ENCODE data around the gene TTLL10.

The TTLL10 gene

DNA sequence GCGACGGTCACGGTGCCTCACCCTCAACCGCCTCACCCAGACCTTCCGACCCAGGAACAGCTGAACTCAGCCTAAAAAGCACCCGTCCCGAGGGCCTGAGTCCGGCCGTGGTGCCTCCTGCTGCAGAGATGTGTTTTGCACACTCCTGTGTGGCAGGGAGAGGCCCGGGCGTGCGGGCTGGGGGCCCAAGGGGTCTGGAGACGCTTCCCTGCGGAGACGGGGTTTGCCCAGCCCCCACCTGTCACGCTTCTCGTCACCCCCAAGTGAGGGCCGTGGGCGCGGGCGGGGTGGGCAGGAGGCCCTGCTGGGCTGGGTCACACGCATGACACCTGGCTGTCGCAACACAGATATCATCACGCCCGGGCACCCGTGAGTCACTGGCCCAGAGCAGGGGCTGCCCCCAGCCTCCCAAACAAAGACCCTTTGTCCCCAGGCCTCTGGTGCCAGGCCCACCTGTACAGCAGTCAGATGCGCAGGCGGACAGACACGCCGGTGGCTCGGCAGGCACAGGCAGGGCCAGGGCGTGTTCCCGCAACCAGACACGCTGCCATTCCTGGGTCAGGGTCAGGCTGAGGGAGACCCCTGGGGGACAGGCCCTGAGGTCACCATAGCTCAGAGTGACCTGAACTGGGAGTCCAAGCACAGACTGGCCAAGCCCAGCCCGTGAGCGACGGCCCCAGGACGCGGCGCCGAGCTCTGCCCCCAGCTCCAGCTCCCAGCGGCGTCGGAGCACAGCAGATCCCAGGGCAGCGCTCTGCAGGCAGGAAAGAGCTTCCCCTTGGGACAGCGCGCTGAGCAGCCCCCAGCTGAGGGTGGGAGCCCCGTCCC, 64.4 kb downstream of the TTLL10 start:
- no peak for DNase-seq

DNA sequence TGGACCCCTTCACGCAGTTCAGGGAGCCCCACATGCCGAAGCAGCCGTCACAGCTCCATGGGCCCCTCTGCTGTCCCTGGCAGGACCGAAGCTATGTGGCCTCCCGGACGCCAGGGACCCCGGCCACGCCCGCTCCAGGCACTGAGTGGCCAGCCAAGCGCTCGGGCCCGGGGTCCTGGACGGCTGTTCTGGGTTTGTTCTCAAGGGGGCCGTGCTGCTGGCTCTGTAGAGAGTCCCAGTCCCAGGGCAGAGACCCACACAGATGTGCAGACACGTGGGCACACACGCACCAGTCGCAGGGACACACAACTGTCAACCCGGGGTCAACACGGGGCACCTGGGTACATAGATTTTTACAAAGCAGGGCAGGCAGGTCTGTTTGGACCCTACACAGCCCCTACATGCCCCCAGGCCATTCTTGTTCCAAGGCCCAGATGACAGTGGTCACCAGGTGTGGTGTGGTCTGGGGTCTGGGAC, 65.1 kb downstream of the TTLL10 start:
- DNase-seq, result no peak

DNA sequence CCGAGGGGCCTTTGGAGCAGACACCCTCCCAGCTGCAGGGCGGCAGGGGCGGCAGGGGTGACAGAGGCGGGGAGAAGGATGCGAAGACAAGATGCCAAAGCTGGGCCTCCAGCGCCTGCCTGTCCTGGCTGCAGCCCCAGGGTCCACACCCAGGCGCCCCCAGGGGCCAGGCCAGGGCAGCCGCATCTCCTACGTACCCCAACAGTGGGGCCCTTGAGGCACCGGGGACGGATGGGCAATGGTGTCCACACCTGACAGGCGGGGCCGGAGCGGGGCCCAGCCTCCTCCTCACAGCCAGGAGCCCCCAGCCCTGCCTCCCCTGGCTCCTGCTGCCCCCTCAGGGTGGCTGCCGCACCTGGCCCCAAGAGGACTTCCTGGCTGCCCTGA, 65.5 kb downstream of the TTLL10 start:
- DNase-seq, result no peak

DNA sequence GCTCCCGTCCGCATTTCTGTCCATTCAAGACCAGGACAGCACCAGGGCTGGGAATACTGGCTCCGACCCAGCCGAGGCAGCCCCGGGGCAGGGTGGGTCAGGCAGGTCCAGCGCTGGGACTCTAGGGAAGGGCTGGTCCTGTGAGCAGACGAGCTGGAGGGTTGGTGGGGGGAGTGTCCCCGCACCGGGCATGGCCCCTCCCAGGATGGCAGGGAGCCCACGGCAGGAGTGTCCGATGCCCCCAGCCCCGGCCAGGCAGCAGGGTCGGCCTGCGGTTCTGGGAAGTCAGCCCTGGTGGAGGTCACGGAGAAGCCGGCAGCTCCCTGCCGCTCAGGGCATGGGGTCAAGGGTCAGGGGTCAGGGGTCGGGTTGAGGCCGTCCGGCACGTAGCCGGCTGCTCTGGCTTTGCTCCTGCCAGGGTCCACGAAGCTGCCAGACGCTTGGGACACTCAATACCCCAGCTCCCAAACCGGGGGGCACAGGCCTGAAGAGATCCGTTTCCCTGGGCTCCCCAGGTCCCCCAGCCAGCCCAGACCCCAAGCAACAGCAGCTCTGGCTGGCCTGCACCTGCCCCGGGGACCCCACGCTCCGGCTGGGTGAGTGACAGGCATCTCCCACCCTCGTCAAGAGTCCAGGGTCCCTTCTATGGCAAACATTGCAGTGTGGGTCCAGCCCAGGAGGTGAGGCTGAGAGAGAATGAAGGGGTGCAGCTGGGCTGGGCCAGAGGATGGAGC, 66.1 kb downstream of the TTLL10 start:
- no peak for DNase-seq

DNA sequence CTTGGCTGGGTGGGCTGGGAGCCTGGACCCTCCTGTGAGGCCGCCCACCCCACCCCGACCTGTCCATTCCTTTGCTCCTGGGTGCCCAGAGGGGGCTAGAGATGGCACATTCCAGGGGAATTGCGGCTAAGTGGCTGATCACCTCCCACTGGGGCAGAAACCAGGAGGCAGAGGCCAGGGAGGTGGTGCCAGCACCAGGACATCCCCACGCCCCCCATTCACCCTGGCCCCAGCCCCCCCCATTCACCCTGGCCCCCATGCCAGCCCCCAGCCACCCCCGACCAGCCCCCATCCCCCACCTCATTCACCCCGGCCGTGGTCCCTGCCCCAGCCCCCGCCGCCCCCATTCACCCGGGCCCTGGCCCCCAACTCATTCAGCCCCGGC, 66.7 kb downstream of the TTLL10 start:
- DNase-seq, result no peak

DNA sequence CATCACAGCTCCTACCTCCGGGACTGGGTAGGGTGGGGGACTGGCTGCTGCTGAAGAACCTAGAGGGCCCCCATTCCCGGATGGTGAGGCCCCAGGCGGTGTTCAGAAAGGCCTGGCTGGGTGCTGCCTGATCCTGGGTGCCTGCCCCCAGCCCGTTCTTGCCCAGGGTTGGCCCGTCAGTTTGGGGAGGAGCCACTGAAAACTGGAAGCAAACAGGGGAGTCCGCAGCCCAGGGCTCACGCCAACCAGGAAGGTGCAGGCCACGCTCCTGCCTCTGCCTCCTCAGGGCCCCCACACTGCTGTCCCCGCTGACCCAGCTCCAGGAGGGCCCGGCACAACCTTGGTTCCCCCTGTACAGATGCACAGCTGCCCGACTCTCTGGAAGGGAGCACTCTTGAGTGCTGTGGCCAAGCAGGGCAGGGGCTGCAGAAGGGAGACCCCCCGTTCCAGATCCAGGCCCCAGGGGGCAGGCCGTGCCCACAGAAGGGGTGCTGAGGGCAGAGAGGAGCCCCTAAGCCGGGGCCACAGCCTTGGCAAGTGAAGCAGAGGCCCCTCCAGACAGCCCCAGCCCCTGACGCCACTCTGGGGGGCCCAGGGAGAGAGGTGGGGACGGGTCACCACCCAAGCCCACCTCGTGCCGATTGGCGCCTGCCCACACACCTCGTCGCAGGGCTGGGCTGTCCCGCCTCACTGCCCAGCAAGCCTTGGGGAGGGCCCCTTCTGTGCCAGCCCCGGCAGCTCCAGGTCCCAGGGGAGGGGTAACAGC, 67.3 kb downstream of the TTLL10 start:
- no peak for DNase-seq

DNA sequence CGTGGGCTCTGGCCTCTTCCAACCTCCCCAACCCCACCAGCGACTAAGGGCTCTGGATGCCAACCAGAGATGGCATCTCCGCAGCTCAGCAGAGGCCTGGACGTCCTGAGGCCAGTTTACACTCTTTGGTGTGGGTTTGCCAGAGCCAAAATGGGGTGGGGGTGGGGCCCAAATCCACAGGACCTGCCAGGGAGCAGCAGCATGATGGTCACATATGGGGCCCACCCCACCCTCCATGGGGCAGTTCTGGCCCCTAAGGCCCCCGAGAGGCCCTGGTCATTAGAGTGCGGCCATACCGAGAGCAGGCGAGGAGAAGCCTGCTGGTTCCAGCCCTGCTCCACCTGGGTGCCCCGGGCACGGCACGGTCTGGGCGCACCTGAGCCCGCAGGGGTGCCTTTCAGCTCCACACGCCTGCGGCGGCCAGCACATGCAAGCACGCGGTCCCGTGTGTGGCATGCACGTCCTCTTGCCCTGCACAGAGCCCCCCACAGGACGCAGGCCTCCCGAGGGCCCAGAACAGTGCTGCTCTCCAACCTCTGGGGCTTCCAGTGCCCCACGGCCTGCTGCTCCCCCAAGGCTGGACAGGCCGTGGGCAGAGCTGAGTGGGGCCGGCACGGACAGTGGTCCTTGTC, 68.0 kb downstream of the TTLL10 start:
- no peak for DNase-seq

DNA sequence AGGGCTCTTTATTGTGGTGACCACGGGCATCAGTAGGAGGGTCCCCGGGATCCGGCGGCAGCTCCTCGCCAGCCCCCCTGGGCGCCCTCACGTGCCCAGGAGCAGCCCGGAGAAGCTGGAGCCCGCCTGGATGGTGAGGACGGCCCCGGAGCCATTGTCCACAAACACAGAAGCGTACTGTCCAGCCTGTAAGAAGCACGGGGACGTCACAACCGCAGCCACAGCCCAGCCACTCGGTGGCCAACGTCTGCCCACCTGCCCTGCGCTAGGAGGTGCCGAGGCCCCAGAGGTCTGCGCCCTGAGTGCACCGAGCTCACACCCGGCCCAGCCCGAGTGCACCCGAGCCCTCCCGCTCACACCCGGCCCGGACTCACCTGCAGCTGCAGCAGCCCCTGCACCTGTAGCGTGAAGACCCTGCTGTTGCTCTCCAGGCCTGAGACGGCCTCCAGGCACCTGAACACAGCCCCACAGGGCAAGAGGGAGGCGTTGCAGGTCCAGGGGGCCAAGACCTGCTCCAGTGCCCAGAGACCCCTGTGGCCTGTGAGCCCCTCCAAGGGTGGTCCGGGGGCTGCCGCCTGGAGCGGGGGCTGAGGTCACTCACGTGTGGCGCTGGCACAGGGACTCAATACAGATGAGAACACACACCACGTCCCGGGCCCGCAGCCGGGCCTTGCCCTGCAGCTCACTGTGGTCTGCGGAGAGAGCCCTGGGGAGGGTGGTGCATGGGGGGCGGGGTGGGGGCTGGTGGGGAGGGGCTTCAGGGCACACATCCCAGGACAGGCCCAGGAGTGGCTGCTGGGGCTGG, 69.0 kb downstream of the TTLL10 start:
- no peak for DNase-seq

DNA sequence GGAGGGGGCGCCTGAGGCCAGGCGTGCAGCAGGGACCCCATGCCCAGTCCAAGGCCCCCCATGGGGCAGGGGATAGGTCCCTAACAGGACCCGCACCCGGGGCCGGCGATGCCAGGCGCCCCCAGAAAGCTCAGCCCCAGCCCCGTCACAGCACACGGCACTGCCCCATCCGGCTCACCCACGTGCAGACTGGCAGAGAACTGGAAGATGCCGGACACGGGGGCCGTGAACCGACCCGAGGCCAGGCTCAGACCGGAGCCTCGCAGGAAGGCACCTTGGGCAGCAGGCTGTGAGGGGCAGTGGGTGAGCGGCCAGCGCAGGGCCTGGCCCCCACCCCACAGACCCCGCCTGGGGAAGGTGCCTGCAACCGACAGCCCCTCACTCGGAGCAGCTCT, 69.6 kb downstream of the TTLL10 start:
- no peak for DNase-seq

DNA sequence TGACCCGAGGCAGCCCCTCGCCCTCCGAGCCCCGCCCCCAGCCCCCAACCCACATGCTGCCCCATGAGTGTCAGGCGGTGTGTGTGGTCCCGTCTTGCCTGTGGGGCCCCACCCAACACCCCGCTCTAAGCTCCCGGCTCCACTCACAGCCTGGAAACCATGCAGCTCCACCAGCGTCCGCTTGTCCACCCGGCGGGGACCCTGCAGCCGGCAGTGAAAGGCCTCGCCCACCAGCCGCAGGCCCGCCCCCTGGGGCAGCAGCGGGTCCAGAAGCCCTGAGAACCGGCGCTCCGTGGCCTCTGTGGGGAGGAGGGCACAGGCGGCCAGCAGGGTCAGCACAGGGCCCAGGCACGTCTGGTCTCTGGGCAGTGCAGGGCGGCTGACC, 70.1 kb downstream of the TTLL10 start:
- no peak for DNase-seq

DNA sequence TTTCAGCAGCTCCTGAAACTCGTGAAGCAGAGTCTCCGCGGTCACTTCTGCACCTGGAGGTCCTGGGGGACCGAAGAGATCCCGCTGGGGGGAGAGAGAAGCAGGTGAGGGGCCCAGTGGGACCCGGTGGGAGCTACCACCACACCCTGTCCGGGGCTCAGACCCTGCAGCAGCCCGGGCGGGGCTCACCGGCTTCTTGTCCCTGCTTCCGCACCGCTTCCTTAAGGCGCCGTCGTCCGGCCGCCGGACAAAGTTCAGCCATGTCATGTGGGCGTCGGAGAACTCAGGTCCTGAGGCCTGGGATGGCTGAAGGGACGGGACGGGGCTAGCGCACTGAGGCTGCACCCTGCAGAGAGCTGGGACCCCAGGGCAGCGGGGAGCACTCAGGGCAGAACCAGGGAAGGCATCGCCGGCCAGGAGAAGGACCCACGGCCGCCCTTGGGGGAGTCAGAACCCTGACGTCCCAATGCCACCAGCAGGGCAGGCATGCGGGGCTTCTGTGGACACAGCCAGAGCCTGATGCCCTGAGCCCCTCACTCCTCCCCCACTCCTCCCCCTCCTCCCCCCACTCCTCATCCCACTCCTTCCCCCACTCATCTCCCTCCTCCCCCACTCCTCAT, 70.6 kb downstream of the TTLL10 start:
- DNase-seq, result no peak

DNA sequence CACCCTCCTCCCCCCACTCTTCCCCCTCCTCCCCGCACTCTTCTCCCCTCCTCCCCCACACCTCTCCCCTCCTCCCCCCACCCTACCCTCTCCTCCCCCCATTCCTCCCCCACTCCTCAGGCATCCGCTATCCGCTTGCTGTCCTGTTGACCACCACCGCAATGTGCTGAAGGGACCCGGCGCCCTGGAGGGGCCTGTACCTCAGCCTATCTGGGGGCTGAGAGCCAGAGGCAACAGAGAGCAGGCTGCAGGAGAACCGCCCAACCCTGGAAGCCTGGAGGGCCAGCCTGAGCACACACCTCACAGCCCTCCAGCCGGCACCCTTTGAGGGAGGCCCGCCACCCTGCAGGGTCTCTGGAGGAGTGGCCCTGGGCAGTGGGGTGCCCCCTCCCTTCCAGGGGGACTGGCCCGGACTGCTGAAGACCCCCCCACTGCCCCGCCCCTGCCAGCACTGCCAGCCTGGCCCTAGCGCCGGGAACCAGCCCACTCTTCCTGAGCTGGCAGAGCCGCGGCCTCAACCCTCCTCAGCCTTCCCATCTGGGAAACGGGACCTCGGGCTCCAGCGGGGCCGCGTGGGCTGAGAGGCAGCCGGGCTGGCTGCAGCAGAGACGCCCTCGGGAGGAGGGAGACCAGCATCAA, 71.6 kb downstream of the TTLL10 start:
- no peak for DNase-seq

DNA sequence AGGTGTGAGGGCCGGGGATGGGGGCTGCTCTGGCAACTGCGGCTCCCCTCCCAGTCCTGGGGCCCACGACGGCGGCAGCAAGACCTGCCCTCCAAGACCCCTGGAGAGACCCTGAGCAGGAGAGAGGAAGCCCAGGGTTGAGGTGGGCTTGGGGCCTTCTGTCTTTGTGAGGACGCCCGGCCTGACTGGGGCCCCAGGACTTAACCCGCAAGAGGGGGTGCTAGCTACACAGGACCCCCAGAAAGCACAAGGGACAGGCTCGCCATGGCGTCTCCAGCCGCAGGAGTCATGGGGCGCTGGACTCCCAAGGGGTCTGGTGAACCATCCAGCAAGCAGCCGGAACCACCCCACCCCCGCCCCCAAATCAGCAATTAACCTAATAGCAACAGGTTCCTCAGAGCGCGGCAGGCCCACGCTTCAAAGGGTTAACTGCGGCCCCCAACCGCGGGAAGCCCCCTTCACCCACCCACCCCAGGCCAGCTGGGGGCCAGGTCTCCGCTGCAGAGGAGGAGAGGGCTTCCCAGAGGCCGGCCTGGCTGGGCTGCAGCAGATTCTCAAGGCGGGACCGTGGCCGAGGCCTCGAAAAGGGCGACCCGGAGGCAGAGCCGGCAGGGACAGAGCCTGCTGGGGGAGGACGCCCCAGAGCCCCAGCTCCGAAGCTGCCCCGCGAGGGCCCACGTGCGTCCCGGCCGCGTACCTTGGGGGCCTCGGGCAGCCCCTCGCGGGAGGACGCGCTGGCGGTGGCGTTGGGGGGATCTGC, 72.3 kb downstream of the TTLL10 start:
- no peak for DNase-seq

DNA sequence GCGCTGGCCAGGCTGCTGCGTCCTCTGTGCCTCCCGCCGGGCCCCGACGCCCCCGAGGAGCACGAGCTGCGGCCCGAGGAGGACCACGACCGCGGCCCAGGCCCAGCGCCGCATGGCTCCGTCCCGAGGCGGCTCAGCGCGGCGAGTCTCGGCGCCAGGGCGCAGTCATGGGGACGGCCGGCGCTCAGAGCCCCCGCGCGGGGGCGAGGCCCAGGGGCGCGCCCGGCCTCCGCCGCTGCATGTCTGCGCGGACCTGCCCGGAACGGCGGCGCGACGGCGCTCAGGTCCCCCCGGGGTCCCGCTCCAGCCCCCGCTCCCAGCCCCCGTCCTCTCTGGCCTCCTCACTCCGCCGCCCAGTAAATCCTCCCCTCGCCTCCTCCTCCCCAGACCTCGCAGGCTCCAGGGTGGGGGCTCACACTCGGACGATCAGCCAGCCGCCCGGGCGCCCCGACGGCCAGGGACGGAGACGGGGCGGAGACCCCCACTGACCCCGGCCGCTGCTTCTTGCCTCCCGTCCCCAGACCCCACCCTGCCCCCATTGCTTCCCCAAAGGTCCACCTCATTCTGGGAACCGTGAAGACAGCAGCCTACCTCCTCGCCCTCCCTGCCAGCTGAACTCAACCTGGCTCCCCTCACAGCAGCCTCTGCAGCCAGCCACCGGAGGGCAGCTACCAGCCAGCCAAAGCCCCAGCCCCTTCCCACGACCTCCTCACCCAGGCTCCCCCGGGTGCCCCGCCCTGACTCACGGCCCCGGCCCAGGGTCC, 73.1 kb downstream of the TTLL10 start, which contains the start of gene C1QTNF12:
Gene C1QTNF12 (minus strand): TSS at position 146 of the 764 bp plus-strand sequence. CDS start 32 bp downstream, at position 114.
- no peak for DNase-seq

DNA sequence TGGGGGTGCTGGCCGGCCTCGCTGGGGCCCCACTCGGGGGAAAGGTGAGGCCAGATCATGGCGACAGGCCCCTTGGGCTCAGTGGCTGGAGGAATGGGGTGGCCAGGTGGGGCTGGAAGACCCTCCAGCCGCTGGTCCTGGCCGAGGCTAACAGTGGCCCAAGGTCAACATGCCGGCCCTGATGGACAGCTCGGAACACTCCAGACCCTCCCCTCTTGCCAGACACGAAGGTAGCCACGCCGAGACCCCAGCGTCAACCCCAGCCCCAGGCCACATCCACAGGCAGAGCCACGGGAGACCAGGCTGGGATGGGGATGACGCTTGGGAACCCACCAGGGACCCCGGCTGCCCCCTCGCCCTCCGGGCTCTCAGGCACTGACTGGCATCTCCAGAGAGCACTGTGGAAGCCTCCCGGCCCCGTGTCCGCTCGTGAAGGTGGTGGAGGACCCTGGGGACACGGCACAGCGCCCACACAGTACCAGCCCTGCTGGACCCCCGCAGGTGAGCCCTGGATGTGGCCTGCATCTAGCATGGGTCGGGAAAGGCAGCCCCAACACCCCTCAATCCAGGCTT, 73.7 kb downstream of the TTLL10 start:
- DNase-seq, result no peak
